CD4-positive, alpha-beta T cell (primary cell): ENCODE data around the gene A2M. TPM values are rescaled to one million over a fixed set of nuclear protein-coding genes. Genes with fewer than 3 reads are reported as not detected.

Experiments
- ATAC-seq: fragments of 200-7000 bp; cut with Tn5 transposase; one replicate; pipeline ENCODE4 v1.10.0; 2022; ENCODE audit warnings: mild to moderate bottlenecking; ENCODE audit not compliant: poor library complexity
- CTCF ChIA-PET: fragments of 350-600 bp; sonication (Branson Sonifier 250); formaldehyde crosslinking; loops from one replicate; lab custom pipeline; 2021; ENCODE audit warnings: antibody characterized with exemption, inconsistent platforms; lab: Charles Lee
- POLR2A ChIA-PET: fragments of 350-600 bp; sonication (Branson Sonifier 250); formaldehyde crosslinking; loops from one replicate; lab custom pipeline; 2021; ENCODE audit warnings: antibody characterized with exemption, inconsistent platforms; lab: Charles Lee
- DNase-seq, 14 experiments: peaks; one replicate each; pipeline ENCODE4 v3.0.0-alpha.2; 2013 to 2020; ENCODE audit warnings: mixed read lengths in 2 of 14
- H3K27ac ChIP-seq, 2 donors: one replicate each; pipeline versions ENCODE4 v1.5.1 to v1.7.0; 2013; ENCODE audit warnings: low read length in 2 of 2, low read depth in 1 of 2, mild to moderate bottlenecking in 1 of 2
- H3K27me3 ChIP-seq, 2 experiments: 1 replicate in 1 of 2; 2 replicates in 1 of 2; pipeline versions ENCODE4 v1.6.1 to v1.7.0; 2013; ENCODE audit warnings: low read length in 2 of 2, control low read depth in 1 of 2, mild to moderate bottlenecking in 1 of 2, moderate library complexity in 1 of 2; ENCODE audit not compliant: insufficient read depth in 2 of 2, control insufficient read depth in 1 of 2
- H3K36me3 ChIP-seq: one replicate; pipeline ENCODE4 v1.6.1; 2013; ENCODE audit warnings: low read length, control low read depth; ENCODE audit not compliant: insufficient read depth
- H3K4me1 ChIP-seq: one replicate; pipeline ENCODE4 v1.6.1; 2013; ENCODE audit warnings: low read length, control low read depth; ENCODE audit not compliant: insufficient read depth
- H3K4me3 ChIP-seq: one replicate; pipeline ENCODE4 v1.5.1; 2013; ENCODE audit warnings: mild to moderate bottlenecking, low read length, moderate library complexity
- H3K9me3 ChIP-seq, 2 experiments: 1 replicate in 1 of 2; 2 replicates in 1 of 2; pipeline versions ENCODE4 v1.6.1 to v1.7.0; 2013; ENCODE audit warnings: low read length in 2 of 2, mild to moderate bottlenecking in 2 of 2, control low read depth in 1 of 2, moderate library complexity in 1 of 2; ENCODE audit not compliant: control insufficient read depth in 1 of 2, insufficient read depth in 1 of 2
- H3K27ac Mint-ChIP-seq: one replicate; pipeline ENCODE4 v1.8.0; 2020; ENCODE audit warnings: mixed read lengths
- H3K27me3 Mint-ChIP-seq: one replicate; pipeline ENCODE4 v1.8.0; 2021; ENCODE audit warnings: mixed read lengths
- H3K36me3 Mint-ChIP-seq: one replicate; pipeline ENCODE4 v1.8.0; 2021; ENCODE audit warnings: low read depth, mixed read lengths
- H3K4me1 Mint-ChIP-seq: one replicate; pipeline ENCODE4 v1.8.0; 2021; ENCODE audit warnings: low read depth, mixed read lengths
- H3K4me3 Mint-ChIP-seq: one replicate; pipeline ENCODE4 v1.8.0; 2020; ENCODE audit warnings: mild to moderate bottlenecking, mixed read lengths
- H3K9me3 Mint-ChIP-seq: one replicate; pipeline ENCODE4 v1.8.0; 2020; ENCODE audit warnings: mixed read lengths
- intact Hi-C, 2 experiments: fragments of 100-400 bp; cut with DNase I in 1 of 2; cut with micrococcal nuclease in 1 of 2; formaldehyde crosslinking; loops; one replicate each; pipeline versions ENCODE4 v1.15.1 to v1.9.0; 2023 to 2025; cut with DNase I, micrococcal nuclease
- total RNA-seq, 174 experiments: library from RNA in 2 of 174; stranded (reverse) in 2 of 174; gene quantifications; one replicate each; pipeline ENCODE4 v1.2.3 and lab custom pipeline; 2021 to 2026
- TF ChIP-seq, protein P1 (sequence below): fragments of 200-600 bp; IDR thresholded peaks from one replicate; pipeline ENCODE4 v1.8.0; 2022; ENCODE audit warnings: antibody characterized with exemption, mild to moderate bottlenecking

A2M gene
- total RNA-seq, 2 experiments from 2014 or later: not detected

DNA sequence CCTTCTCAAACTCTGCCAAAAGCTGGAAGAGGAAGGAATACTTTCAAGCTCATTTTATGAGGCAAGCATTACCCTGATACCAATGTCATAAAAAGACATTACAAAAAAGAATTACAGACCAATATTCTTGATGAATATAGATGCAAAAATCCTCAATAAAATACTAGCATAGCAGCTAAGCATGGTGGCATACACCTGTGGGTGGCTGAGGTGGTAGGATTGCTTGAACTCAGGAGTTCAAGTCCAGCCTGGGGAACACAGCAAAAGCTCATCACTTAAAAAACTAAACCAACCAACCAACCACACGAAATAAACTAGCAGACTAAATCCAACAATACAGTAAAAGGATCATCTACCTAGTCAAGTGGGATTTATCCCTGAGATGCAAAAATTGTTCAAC is 29.6 kb downstream of the A2M start:
- no peak overlapping the region for H3K27ac Mint-ChIP-seq
- no peaks in the 10 kb centered on the region for H3K36me3 Mint-ChIP-seq
- H3K4me1 ChIP-seq: no peaks in the 10 kb centered on the region
- intact Hi-C loops: no loop called here
- H3K27me3 ChIP-seq: no peaks in the 10 kb centered on the region
- H3K4me3 ChIP-seq: no peak overlapping the region
- ATAC-seq: no peak
- TF ChIP-seq, protein P1, sequence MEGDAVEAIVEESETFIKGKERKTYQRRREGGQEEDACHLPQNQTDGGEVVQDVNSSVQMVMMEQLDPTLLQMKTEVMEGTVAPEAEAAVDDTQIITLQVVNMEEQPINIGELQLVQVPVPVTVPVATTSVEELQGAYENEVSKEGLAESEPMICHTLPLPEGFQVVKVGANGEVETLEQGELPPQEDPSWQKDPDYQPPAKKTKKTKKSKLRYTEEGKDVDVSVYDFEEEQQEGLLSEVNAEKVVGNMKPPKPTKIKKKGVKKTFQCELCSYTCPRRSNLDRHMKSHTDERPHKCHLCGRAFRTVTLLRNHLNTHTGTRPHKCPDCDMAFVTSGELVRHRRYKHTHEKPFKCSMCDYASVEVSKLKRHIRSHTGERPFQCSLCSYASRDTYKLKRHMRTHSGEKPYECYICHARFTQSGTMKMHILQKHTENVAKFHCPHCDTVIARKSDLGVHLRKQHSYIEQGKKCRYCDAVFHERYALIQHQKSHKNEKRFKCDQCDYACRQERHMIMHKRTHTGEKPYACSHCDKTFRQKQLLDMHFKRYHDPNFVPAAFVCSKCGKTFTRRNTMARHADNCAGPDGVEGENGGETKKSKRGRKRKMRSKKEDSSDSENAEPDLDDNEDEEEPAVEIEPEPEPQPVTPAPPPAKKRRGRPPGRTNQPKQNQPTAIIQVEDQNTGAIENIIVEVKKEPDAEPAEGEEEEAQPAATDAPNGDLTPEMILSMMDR: no peak
- POLR2A ChIA-PET: no interaction called here
- DNase-seq: no peak
- no peak overlapping the region for H3K4me3 Mint-ChIP-seq
- H3K36me3 ChIP-seq: peaks cover 7% of the 10 kb centered on the region
- H3K9me3 ChIP-seq: peaks cover 0 to 8% of the 10 kb centered on the region in 2 experiments
- no peaks in the 10 kb centered on the region for H3K27me3 Mint-ChIP-seq
- no peak overlapping the region for H3K27ac ChIP-seq
- H3K4me1 Mint-ChIP-seq: no peaks in the 10 kb centered on the region
- peaks cover 5% of the 10 kb centered on the region for H3K9me3 Mint-ChIP-seq
- CTCF ChIA-PET: no interaction called here

DNA sequence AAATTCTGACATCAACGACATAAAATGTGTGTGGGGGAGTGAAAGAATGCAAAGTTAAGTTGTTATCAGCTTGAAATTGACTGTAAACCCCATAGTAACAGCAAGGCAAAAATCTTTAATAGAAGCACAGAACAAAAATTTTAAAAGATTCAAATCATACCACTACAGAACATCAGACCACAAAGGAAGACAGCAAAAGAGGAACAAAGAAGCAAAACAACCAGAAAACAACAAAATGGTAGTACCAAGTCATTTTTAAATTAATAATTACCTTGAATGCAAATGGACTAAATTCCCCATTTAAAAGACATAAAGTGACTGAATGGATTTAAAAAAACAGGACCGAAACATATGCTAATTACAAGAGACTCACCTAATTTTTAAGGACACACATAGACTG is 31.3 kb downstream of the A2M start:
- no peaks in the 10 kb centered on the region for H3K36me3 ChIP-seq
- POLR2A ChIA-PET: no interaction called here
- Mint-ChIP-seq H3K4me3 (no peak overlapping the region), H3K36me3 (no peaks in the 10 kb centered on the region), H3K27me3 (no peaks in the 10 kb centered on the region), H3K4me1 (no peaks in the 10 kb centered on the region), H3K27ac (no peak overlapping the region), H3K9me3 (peaks cover 5% of the 10 kb centered on the region)
- H3K4me1 ChIP-seq: no peaks in the 10 kb centered on the region
- H3K27ac ChIP-seq: no peak overlapping the region
- CTCF ChIA-PET: no interaction called here
- no peak overlapping the region for H3K4me3 ChIP-seq
- DNase-seq: no peak
- peaks cover 0 to 8% of the 10 kb centered on the region in 2 experiments for H3K9me3 ChIP-seq
- ATAC-seq: no peak
- TF ChIP-seq, protein P1: no peak
- intact Hi-C loops: no loop called here
- H3K27me3 ChIP-seq: no peaks in the 10 kb centered on the region

DNA sequence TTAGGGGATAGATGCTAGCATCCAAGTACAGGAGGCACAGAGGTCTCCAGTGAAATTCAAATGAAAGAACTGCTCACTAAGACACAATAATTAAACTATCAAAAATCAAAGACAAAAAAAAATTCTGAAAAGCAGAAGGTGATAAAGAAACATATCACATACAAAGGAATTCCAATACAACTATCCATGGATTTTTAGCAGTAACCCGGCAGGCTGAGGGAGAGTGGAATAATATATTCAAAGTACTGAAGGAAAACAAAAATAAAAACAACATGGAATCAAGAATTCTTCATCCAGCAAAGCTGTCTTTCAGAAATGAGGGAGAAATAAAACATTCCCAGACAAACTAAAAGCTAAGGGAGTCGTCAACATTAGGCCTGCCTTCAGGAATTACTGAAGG is 31.9 kb downstream of the A2M start:
- no peaks in the 10 kb centered on the region for H3K4me1 ChIP-seq
- intact Hi-C loops: no loop called here
- Mint-ChIP-seq H3K36me3 (no peaks in the 10 kb centered on the region), H3K4me3 (no peak overlapping the region), H3K27ac (no peak overlapping the region), H3K27me3 (no peaks in the 10 kb centered on the region), H3K4me1 (no peaks in the 10 kb centered on the region), H3K9me3 (peaks cover 5% of the 10 kb centered on the region)
- no peaks in the 10 kb centered on the region for H3K36me3 ChIP-seq
- TF ChIP-seq, protein P1: no peak
- ATAC-seq (no peak), DNase-seq (no peak)
- no peak overlapping the region for H3K4me3 ChIP-seq
- H3K27ac ChIP-seq: no peak overlapping the region
- peaks cover 0 to 8% of the 10 kb centered on the region in 2 experiments for H3K9me3 ChIP-seq
- CTCF ChIA-PET: no interaction called here
- POLR2A ChIA-PET: no interaction called here
- H3K27me3 ChIP-seq: no peaks in the 10 kb centered on the region
